ENCODE results near the gene CDCA5.

DNA sequence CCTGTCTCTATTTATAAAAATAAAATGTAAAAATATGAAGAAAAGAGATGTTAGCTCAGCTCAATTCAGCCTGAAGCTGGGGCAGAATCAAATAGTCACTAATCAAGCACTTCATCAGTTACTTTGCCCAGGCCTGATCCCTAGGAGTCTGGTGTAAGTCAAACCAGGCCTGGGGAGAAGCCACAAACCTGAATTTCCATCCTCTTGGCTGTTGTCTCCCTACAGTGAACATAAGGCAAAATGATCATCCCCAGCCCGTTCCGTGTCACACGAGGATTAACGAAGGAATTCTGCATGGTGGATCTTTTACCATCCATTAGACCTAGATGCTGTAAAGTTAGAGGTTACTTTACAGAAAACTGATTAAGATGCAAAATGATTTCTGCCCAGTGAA lies 19.0 kb downstream of the CDCA5 start:
- TF ChIP-seq, protein P1, sequence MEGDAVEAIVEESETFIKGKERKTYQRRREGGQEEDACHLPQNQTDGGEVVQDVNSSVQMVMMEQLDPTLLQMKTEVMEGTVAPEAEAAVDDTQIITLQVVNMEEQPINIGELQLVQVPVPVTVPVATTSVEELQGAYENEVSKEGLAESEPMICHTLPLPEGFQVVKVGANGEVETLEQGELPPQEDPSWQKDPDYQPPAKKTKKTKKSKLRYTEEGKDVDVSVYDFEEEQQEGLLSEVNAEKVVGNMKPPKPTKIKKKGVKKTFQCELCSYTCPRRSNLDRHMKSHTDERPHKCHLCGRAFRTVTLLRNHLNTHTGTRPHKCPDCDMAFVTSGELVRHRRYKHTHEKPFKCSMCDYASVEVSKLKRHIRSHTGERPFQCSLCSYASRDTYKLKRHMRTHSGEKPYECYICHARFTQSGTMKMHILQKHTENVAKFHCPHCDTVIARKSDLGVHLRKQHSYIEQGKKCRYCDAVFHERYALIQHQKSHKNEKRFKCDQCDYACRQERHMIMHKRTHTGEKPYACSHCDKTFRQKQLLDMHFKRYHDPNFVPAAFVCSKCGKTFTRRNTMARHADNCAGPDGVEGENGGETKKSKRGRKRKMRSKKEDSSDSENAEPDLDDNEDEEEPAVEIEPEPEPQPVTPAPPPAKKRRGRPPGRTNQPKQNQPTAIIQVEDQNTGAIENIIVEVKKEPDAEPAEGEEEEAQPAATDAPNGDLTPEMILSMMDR (IDR thresholded peaks at IDR 0.05; ENCODE audit: poor library complexity), result no peak
- TF ChIP-seq EZH2 (IDR thresholded peaks at IDR 0.05; ENCODE audit: borderline replicate concordance) (no peak), EZH2phosphoT487 (IDR thresholded peaks at IDR 0.05; ENCODE audit: low read depth, severe bottlenecking, unreplicated experiment) (no peak)
